HG03108 (cell line): Measurements from ENCODE around the gene ITK.

Source experiments
- ATAC-seq: cut with Tn5 transposase; IDR thresholded peaks from one replicate; pipeline ENCODE4 v1.9.1; 2021; ENCODE audit warnings: moderate library complexity; ENCODE audit not compliant: unreplicated experiment

Gene ITK

GRCh38 chr5:157245476-157245875, 64.8 kb downstream of the ITK start:
- ATAC-seq = no peak

- no peak for ATAC-seq
Observed at GRCh38 chr5:157245886-157246285, 65.2 kb downstream of the ITK start.

GRCh38 chr5:157247267-157247666, 66.6 kb downstream of the ITK start:
- ATAC-seq = no peak

- ATAC-seq = no peak
Observed at GRCh38 chr5:157248821-157249470, 68.3 kb downstream of the ITK start.

- peak; percentile 89 for ATAC-seq
Observed at GRCh38 chr5:157252711-157253465, 72.2 kb downstream of the ITK start.

GRCh38 chr5:157253547-157253946, 72.9 kb downstream of the ITK start:
- peak; percentile 29 for ATAC-seq

GRCh38 chr5:157258450-157258849, 77.8 kb downstream of the ITK start:
- no peak for ATAC-seq

GRCh38 chr5:157259699-157260098, 79.1 kb downstream of the ITK start:
- ATAC-seq = no peak

- no peak for ATAC-seq
Observed at GRCh38 chr5:157263496-157264090, 83.0 kb downstream of the ITK start.

- ATAC-seq = peak; percentile 81
Observed at GRCh38 chr5:157265714-157266285, 85.2 kb downstream of the ITK start, which contains the start of gene CYFIP2. TSS of gene CYFIP2 (plus strand) at chr5:157266123. CDS start at chr5:157285362, 19,239 bp downstream.

GRCh38 chr5:157266286-157267007, 85.8 kb downstream of the ITK start:
- peak; percentile 43 for ATAC-seq

- ATAC-seq = no peak
Observed at GRCh38 chr5:157267025-157267424, 86.4 kb downstream of the ITK start.

GRCh38 chr5:157267761-157268480, 87.3 kb downstream of the ITK start:
- no peak for ATAC-seq

- ATAC-seq = no peak
Observed at GRCh38 chr5:157269165-157269671, 88.6 kb downstream of the ITK start.

GRCh38 chr5:157269761-157270272, 89.2 kb downstream of the ITK start:
- ATAC-seq = no peak

- no peak for ATAC-seq
Observed at GRCh38 chr5:157270771-157271170, 90.1 kb downstream of the ITK start.

- ATAC-seq = peak; percentile 84
Observed at GRCh38 chr5:157271740-157272271, 91.2 kb downstream of the ITK start.

- peak; percentile 45 for ATAC-seq
Observed at GRCh38 chr5:157273131-157273556, 92.5 kb downstream of the ITK start.

GRCh38 chr5:157275403-157275802, 94.8 kb downstream of the ITK start:
- ATAC-seq = no peak
